ENCODE measurements around the gene RAPGEF1. TPM values are rescaled to one million over a fixed set of nuclear protein-coding genes. Genes with fewer than 3 reads are reported as not detected.

The RAPGEF1 gene
- total and polyA plus RNA-seq, 2 donors (not counting 3 experiments of a cell fraction or from before 2014, with no cell fraction given), result 50.0 to 124 TPM

DNA sequence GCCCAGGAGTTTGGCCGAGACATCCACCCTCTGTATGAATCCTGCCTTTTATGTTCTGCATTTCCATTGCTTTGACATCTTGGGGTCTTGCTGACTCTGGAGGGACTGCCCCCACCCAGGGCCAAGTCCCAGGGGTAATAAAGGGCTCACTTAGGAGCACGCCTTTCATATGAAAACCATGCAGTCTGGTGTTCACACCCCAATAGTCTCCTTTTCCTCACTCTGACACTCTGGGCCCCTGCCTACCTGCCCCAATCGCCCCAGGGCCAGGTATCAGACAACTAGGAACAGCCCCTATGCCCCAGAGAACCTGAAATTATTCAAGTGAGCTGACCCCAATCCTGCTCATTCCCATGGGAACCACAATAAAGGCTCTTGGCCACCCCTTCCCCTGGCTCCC is 33.1 kb upstream of the RAPGEF1 start:
- CTCF ChIA-PET, result no interaction called here
- no peak for TF ChIP-seq MYC (IDR thresholded peaks at IDR 0.05; ENCODE audit: low read depth, low read length)
- no peak for TF ChIP-seq POLR2AphosphoS5 (IDR thresholded peaks at IDR 0.05; ENCODE audit: insufficient read depth, low read depth, low read length)
- TF ChIP-seq CTCF (IDR thresholded peaks at IDR 0.05; ENCODE audit: extremely low read depth in 1 of 2, insufficient read depth in 1 of 2, low read depth in 1 of 2, low read length in 2 of 2), result no peak
- TF ChIP-seq MAX (IDR thresholded peaks at IDR 0.05; ENCODE audit: insufficient read depth, insufficient read length), result no peak
- TF ChIP-seq GATA2 (IDR thresholded peaks at IDR 0.05; ENCODE audit: insufficient read depth, insufficient read length, low read depth, low read length), result no peak
- TF ChIP-seq FOS (IDR thresholded peaks at IDR 0.05; ENCODE audit: borderline replicate concordance, insufficient read depth, low read length), result no peak
- TF ChIP-seq JUN (IDR thresholded peaks at IDR 0.05; ENCODE audit: borderline replicate concordance, insufficient read depth, insufficient read length, low read depth), result no peak
- TF ChIP-seq POLR2A (IDR thresholded peaks at IDR 0.05; ENCODE audit: low read depth, low read length), result no peak
- no peak for TF ChIP-seq EZH2 (IDR thresholded peaks at IDR 0.05; ENCODE audit: borderline replicate concordance, low read depth, low read length, severe bottlenecking)

More for the DNA sequence above, 33.1 kb upstream of the RAPGEF1 start:
- no peak overlapping the region for H3K9ac ChIP-seq (replicated peaks; ENCODE audit: extremely low read depth, insufficient read depth, low read length)
- no peak for FAIRE-seq
- no peaks in the 10 kb centered on the region for H3K4me1 ChIP-seq (ENCODE audit: control insufficient read depth, extremely low read depth, insufficient read depth, low read length)
- no peaks in the 10 kb centered on the region for H3K9me3 ChIP-seq (replicated peaks; ENCODE audit: control insufficient read depth, insufficient read depth, low read length)
- H3K4me2 ChIP-seq (ENCODE audit: insufficient read depth, low read length), result no peak overlapping the region
- no peak overlapping the region for H3K4me3 ChIP-seq (replicated peaks in 1 of 3; ENCODE audit: insufficient read depth in 1 of 3, low read depth in 1 of 3, low read length in 3 of 3)
- BruUV-seq (replicated peaks), result no TSS peak
- no peak for DNase-seq (ENCODE audit: low read depth, low spot score)
- intact Hi-C loops (cut with micrococcal nuclease), result loop anchor here (10.0 kb wide), 1 partner anchor 342 kb away; no protein-coding TSS in a partner anchor
- no peak overlapping the region for H2AFZ ChIP-seq (ENCODE audit: low read depth, low read length)
- no peaks in the 10 kb centered on the region for H3K36me3 ChIP-seq (ENCODE audit: control insufficient read depth in 2 of 2, extremely low read depth in 1 of 2, insufficient read depth in 2 of 2, low read length in 2 of 2)
- POLR2A ChIA-PET, result no interaction called here
- dilution Hi-C loops (cut with MboI; ENCODE audit: extremely low pct_ligation_motif_present, low sequenced_read_pairs), result no loop called here
- H3K27me3 ChIP-seq (ENCODE audit: control insufficient read depth in 2 of 2, insufficient read depth in 2 of 2, low read length in 2 of 2), result no peaks in the 10 kb centered on the region
- H4K20me1 ChIP-seq (replicated peaks; ENCODE audit: control insufficient read depth, extremely low read depth, insufficient read depth, low read length), result no peaks in the 10 kb centered on the region
- H3K79me2 ChIP-seq (ENCODE audit: control insufficient read depth, insufficient read depth, low read length), result no peaks in the 10 kb centered on the region
- no peaks in the 10 kb centered on the region for H3K9me1 ChIP-seq (replicated peaks; ENCODE audit: control insufficient read depth, extremely low read depth, insufficient read depth, low read length)
- H3K27ac ChIP-seq (ENCODE audit: insufficient read depth, low read depth, low read length), result no peak overlapping the region
